RWPE1 (cell line): ENCODE data around the gene SCRN1.

ENCODE experiments used
- CTCF ChIA-PET: fragments of 350-600 bp; sonication (Branson Sonifier 250); formaldehyde crosslinking; extraction: SDS; loops from one replicate; lab custom pipeline; 2021; lab: Yijun Ruan, JAX
- POLR2A ChIA-PET: fragments of 400-600 bp; formaldehyde crosslinking; extraction: SDS; loops from one replicate; lab custom pipeline; 2020; ENCODE audit warnings: antibody characterized with exemption; ENCODE audit not compliant: low non-redundant PET; lab: Yijun Ruan, JAX
- DNase-seq: peaks from one replicate; pipeline ENCODE4 v3.0.0; 2012; ENCODE audit warnings: low spot score
- H3K27ac ChIP-seq: fragments of 450-650 bp; 2 replicates; pipeline ENCODE4 v1.5.1; 2017
- CTCF ChIP-seq: fragments of 450-650 bp; conservative IDR thresholded peaks from 2 replicates; pipeline ENCODE4 v1.5.1; 2017; ENCODE audit warnings: low read depth, mild to moderate bottlenecking

Gene SCRN1

DNA sequence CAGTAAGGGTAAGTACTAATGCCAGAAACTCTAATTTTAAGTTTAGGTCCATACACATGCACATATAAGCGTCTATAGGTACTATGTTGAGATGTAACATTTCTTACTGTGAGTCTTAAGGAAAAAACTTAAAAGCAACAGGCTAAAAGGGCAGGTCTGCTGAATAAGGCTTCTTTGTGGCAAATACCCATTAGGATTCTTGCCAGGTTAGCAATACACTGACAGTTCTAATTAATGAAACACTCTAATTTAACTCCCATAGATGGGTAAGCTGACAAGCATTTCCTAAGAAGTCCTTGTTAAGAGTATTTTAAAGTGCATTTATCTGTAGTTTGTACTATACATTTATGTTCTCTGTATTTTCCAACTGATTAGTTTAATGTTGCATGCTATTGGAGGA lies 14.0 kb downstream of the SCRN1 start:
- no peak for DNase-seq
- ChIA-PET POLR2A (no interaction called here), CTCF (no interaction called here)
- TF ChIP-seq CTCF, result no peak
- no peak overlapping the region for H3K27ac ChIP-seq

DNA sequence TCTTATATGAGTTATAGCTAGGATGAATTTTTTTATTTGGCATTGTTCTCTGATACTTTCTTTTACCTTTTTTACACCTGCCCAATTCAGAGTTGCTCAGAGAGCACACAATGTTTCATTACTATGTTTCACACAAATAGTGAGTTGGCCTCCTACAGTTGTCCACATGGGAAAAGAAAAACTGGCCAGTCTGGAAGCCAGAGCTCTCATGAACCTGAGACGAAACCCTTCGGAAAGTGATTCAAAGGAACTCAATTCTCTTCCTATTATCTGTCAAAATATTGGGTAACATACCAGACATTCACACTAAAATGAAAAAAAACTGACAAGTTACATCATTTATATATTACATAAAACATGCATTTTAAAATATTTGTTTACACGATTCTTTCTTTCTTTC lies 15.3 kb downstream of the SCRN1 start:
- ChIA-PET CTCF (no interaction called here), POLR2A (no interaction called here)
- TF ChIP-seq CTCF, result no peak
- no peak for DNase-seq
- no peak overlapping the region for H3K27ac ChIP-seq

- DNase-seq, result no peak
- POLR2A ChIA-PET, result no interaction called here
- no peak for TF ChIP-seq CTCF
- H3K27ac ChIP-seq, result no peak overlapping the region
- CTCF ChIA-PET, result interaction anchor here (0.6 to 1.2 kb wide), 3 partner anchors 40 to 101 kb away, joined by 3 to 4 read pairs (median 3); no protein-coding TSS in a partner anchor
Observed at GRCh38 chr7:29972315-29972669, 17.3 kb downstream of the SCRN1 start.

GRCh38 chr7:29971566-29972314 lies 17.9 kb downstream of the SCRN1 start:
- POLR2A ChIA-PET, result no interaction called here
- no peak for TF ChIP-seq CTCF
- CTCF ChIA-PET, result interaction anchor here (0.8 to 1.2 kb wide), 2 partner anchors 40 to 90 kb away, joined by 3 read pairs; no protein-coding TSS in a partner anchor
- DNase-seq, result no peak
- no peak overlapping the region for H3K27ac ChIP-seq

- no peak for DNase-seq
- ChIA-PET CTCF (no interaction called here), POLR2A (no interaction called here)
- TF ChIP-seq CTCF, result no peak
- H3K27ac ChIP-seq, result no peak overlapping the region
Observed at GRCh38 chr7:29970158-29970557, 19.4 kb downstream of the SCRN1 start.

DNA sequence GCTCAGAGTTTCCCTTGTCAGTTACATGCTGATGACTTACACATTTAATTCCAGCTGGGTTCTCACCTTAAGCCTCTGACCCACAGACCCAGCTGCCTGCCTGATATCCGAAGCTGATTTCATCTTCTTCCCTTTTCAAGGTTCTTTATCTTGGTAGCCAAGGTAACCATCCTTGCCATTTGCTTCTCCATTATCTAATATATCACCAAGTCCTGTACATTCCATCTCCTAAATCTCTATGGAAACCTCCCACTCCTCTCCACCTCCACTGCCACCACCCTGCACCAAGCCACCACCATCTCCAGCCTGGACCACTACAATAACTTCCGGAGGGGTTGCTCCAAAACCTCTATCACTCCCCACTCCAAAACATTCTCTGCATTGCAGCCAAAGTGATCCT lies 19.9 kb downstream of the SCRN1 start:
- TF ChIP-seq CTCF, result no peak
- CTCF ChIA-PET, result no interaction called here
- H3K27ac ChIP-seq, result no peak overlapping the region
- POLR2A ChIA-PET, result no interaction called here
- no peak for DNase-seq
